Mucosa of rectum (tissue), 2 donors: ENCODE data around the gene RAB17.

Experiments
- H3K27ac ChIP-seq, 2 donors: one replicate each; pipeline ENCODE4 v1.7.0; 2013; ENCODE audit warnings: inconsistent platforms in 2 of 2, low read depth in 2 of 2, low read length in 2 of 2
- H3K27me3 ChIP-seq, 2 donors: one replicate each; pipeline ENCODE4 v1.7.0; 2013; ENCODE audit warnings: low read length in 2 of 2; ENCODE audit not compliant: control insufficient read depth in 2 of 2, insufficient read depth in 2 of 2
- H3K36me3 ChIP-seq, 2 donors: one replicate each; pipeline ENCODE4 v1.7.0; 2013; ENCODE audit warnings: low read length in 2 of 2; ENCODE audit not compliant: control insufficient read depth in 2 of 2, insufficient read depth in 2 of 2
- H3K4me1 ChIP-seq, 2 donors: one replicate each; pipeline ENCODE4 v1.7.0; 2013; ENCODE audit warnings: low read length in 2 of 2, mild to moderate bottlenecking in 1 of 2; ENCODE audit not compliant: control insufficient read depth in 2 of 2, insufficient read depth in 2 of 2
- H3K4me3 ChIP-seq, 2 donors: one replicate each; pipeline ENCODE4 v1.7.0; 2013; ENCODE audit warnings: low read length in 2 of 2
- H3K9ac ChIP-seq, 2 donors: one replicate each; pipeline ENCODE4 v1.7.0; 2013; ENCODE audit warnings: low read length in 2 of 2, low read depth in 1 of 2, mild to moderate bottlenecking in 1 of 2
- H3K9me3 ChIP-seq, 2 donors: one replicate each; pipeline ENCODE4 v1.7.0; 2013; ENCODE audit warnings: low read length in 2 of 2; ENCODE audit not compliant: control insufficient read depth in 2 of 2
- donor health status: healthy.
- donor health status: Normal muscosa, but diverticular disease.

Gene RAB17

GRCh38 chr2:237630216-237631000 is 39.9 kb upstream of the RAB17 start:
- H3K9me3 ChIP-seq = no peaks in the 10 kb centered on the region
- peaks cover 8 to 17% of the 10 kb centered on the region in 2 donors for H3K27me3 ChIP-seq
- no peak overlapping the region for H3K9ac ChIP-seq
- no peaks in the 10 kb centered on the region for H3K36me3 ChIP-seq
- peaks cover 7 to 14% of the 10 kb centered on the region in 2 donors for H3K4me1 ChIP-seq
- no peak overlapping the region for H3K27ac ChIP-seq
- no peak overlapping the region for H3K4me3 ChIP-seq

DNA sequence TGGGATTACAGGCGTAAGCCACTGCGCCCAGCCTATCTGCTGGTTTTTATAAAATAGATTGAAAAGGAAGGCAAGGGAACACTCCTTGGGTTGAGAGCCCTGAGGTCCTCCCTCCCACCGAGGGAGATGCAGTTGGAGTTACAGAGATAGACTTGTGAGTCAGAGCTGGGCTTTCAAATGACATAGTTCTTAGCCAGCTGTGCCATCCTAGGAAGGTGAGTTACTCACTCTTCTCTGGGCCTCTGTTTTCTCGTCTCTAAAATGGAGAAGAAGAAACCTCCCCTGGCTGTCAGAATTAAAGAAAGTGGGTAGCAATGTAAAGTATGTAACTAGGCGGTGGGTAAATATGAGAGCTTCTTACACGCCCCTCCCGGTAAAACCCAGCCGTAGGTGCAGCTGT is 39.2 kb upstream of the RAB17 start:
- Histone ChIP-seq H3K27ac (no peak overlapping the region), H3K4me1 (peaks cover 7 to 14% of the 10 kb centered on the region in 2 donors), H3K36me3 (no peaks in the 10 kb centered on the region), H3K9me3 (no peaks in the 10 kb centered on the region), H3K4me3 (no peak overlapping the region), H3K9ac (no peak overlapping the region), H3K27me3 (peaks cover 8 to 17% of the 10 kb centered on the region in 2 donors)

DNA sequence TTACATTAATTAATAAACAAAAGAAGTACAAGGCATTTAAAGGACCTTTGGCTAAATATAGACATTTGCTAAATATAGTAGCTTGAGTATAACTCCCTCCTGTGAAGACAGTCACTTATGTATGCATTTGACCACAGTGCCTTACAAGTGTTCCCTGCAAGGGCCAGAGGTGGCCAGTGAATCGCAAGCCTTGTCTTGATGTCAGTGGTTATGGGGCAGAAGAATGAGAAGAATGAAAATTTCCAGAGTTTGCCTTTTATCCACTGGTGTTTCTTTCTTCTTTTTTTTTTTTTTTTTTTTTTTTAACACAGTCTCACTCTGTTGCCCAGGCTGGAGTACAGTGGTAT is 38.6 kb upstream of the RAB17 start:
- Histone ChIP-seq H3K27ac (no peak overlapping the region), H3K4me3 (no peak overlapping the region), H3K36me3 (no peaks in the 10 kb centered on the region), H3K9ac (no peak overlapping the region), H3K4me1 (peaks cover 7 to 14% of the 10 kb centered on the region in 2 donors), H3K27me3 (peaks cover 8 to 17% of the 10 kb centered on the region in 2 donors), H3K9me3 (no peaks in the 10 kb centered on the region)

- H3K4me1 ChIP-seq = peaks cover 7 to 14% of the 10 kb centered on the region in 2 donors
- H3K9ac ChIP-seq = peak overlapping the region; percentile 14 to 55
- H3K36me3 ChIP-seq = no peaks in the 10 kb centered on the region
- H3K27ac ChIP-seq = no peak overlapping the region
- H3K4me3 ChIP-seq = peak overlapping the region; percentile 47 to 65
- H3K27me3 ChIP-seq = peaks cover 8 to 17% of the 10 kb centered on the region in 2 donors
- H3K9me3 ChIP-seq = no peaks in the 10 kb centered on the region
These were observed 38.0 kb upstream of the RAB17 start for GRCh38 chr2:237628247-237629187.

DNA sequence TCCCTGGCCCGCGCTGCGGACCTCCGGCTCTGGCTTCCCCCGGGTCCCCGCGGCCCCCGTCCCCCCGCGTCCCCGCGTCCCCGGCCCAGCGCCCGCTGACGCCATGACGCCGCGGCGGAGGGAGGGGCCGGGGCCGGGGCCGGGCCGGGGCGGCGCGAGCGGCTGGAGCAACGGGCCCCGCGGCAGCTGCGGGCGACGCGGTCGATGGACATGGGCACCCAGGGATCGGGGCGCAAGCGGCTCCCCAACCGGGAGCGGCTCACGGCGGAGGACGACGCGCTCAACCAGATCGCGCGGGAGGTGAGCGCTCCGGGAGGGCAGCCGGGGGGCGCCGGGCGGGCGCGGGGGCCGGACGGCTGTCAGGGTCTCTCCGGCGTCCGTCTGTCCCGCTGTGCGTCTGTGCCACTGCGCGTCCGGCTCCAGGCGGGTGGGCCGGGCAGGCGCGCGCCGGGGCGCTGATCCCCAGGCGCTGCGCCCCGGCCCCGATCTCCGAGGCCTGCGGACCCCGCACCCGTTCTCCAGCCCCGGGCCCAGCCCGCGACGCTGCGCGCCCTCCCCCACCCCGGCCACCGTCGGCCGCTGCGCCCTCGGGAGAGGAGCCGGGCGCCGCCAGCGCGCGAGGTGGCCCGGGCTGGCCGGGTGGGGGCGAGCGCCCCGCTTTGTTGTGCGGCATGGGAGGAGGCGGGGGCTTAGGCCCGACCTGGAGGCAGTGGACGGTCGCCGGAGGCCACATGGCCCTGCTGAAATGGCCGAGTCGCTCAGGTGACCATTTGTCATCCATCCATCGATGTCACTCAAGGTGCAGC is 37.1 kb upstream of the RAB17 start, which contains the start of gene LRRFIP1:
TSS of gene LRRFIP1 (plus strand) at position 147 of the 806 bp plus-strand sequence. CDS start at position 205, 58 bp downstream.
- peaks cover 7 to 14% of the 10 kb centered on the region in 2 donors for H3K4me1 ChIP-seq
- no peaks in the 10 kb centered on the region for H3K36me3 ChIP-seq
- peak within 1 kb of the TSS; percentile 14 to 55 for H3K9ac ChIP-seq
- H3K27me3 ChIP-seq = peaks cover 8 to 17% of the 10 kb centered on the region in 2 donors
- peak within 1 kb of the TSS; percentile 55 to 65 for H3K4me3 ChIP-seq
- H3K9me3 ChIP-seq = no peaks in the 10 kb centered on the region
- H3K27ac ChIP-seq = no peak within 1 kb of the TSS

- Histone ChIP-seq H3K36me3 (no peaks in the 10 kb centered on the region), H3K9ac (peak overlapping the region in 1 of 2 donors; percentile 46), H3K4me3 (peak overlapping the region in 1 of 2 donors; percentile 55), H3K9me3 (no peaks in the 10 kb centered on the region), H3K27me3 (peaks cover 8 to 17% of the 10 kb centered on the region in 2 donors), H3K27ac (no peak overlapping the region), H3K4me1 (peaks cover 7 to 14% of the 10 kb centered on the region in 2 donors)
These were observed 36.4 kb upstream of the RAB17 start for GRCh38 chr2:237626813-237627440.

DNA sequence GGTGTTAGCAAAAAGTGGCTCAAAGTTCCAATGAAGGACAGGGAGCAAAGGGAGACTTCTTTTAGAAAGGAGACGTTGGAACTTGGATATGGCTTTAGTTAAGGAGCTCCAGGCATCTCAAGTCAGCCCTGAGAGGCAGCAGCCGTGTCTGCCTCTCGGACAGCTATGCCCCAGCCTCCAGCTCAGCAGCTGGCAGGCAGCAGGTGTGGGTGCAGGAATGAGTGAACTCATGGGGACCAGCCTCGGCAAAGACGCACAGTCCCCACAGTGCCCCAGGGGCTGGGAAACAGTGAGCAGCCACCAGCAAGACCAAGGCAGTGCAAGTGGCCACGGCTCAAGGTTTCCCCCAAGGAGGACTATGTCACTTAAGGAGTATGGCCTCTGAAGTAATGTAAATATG is 35.2 kb upstream of the RAB17 start:
- Histone ChIP-seq H3K4me1 (peaks cover 7 to 14% of the 10 kb centered on the region in 2 donors), H3K27me3 (peaks cover 8 to 17% of the 10 kb centered on the region in 2 donors), H3K9ac (no peak overlapping the region), H3K9me3 (no peaks in the 10 kb centered on the region), H3K4me3 (no peak overlapping the region), H3K36me3 (no peaks in the 10 kb centered on the region), H3K27ac (no peak overlapping the region)

- H3K9me3 ChIP-seq = no peaks in the 10 kb centered on the region
- no peak overlapping the region for H3K27ac ChIP-seq
- peaks cover 7 to 14% of the 10 kb centered on the region in 2 donors for H3K4me1 ChIP-seq
- no peaks in the 10 kb centered on the region for H3K36me3 ChIP-seq
- H3K4me3 ChIP-seq = no peak overlapping the region
- H3K9ac ChIP-seq = no peak overlapping the region
- peaks cover 8 to 17% of the 10 kb centered on the region in 2 donors for H3K27me3 ChIP-seq
These were observed 34.7 kb upstream of the RAB17 start for GRCh38 chr2:237625216-237625705.

GRCh38 chr2:237624565-237624964 is 34.0 kb upstream of the RAB17 start:
- Histone ChIP-seq H3K36me3 (no peaks in the 10 kb centered on the region), H3K9ac (no peak overlapping the region), H3K27ac (no peak overlapping the region), H3K9me3 (no peaks in the 10 kb centered on the region), H3K4me3 (no peak overlapping the region), H3K27me3 (peaks cover 8 to 17% of the 10 kb centered on the region in 2 donors), H3K4me1 (peaks cover 7 to 14% of the 10 kb centered on the region in 2 donors)
